CD4-positive, alpha-beta T cell (primary cell): Measurements from ENCODE around the gene C19orf81. TPM values are rescaled to one million over a fixed set of nuclear protein-coding genes. Genes with fewer than 3 reads are reported as not detected.
"Not testable (repeated sequence)": the region's sequence is repeated elsewhere in the genome, so short reads cannot be mapped to it uniquely, and the experiment has no call there.

ENCODE experiments used
- ATAC-seq: fragments of 200-7000 bp; cut with Tn5 transposase; one replicate; pipeline ENCODE4 v1.10.0; 2022; ENCODE audit warnings: mild to moderate bottlenecking; ENCODE audit not compliant: poor library complexity
- CTCF ChIA-PET: fragments of 350-600 bp; sonication (Branson Sonifier 250); formaldehyde crosslinking; loops from one replicate; lab custom pipeline; 2021; ENCODE audit warnings: antibody characterized with exemption, inconsistent platforms; lab: Charles Lee
- POLR2A ChIA-PET: fragments of 350-600 bp; sonication (Branson Sonifier 250); formaldehyde crosslinking; loops from one replicate; lab custom pipeline; 2021; ENCODE audit warnings: antibody characterized with exemption, inconsistent platforms; lab: Charles Lee
- DNase-seq, 14 experiments: peaks; one replicate each; pipeline ENCODE4 v3.0.0-alpha.2; 2013 to 2020; ENCODE audit warnings: mixed read lengths in 2 of 14
- H3K27ac ChIP-seq, 2 donors: one replicate each; pipeline versions ENCODE4 v1.5.1 to v1.7.0; 2013; ENCODE audit warnings: low read length in 2 of 2, low read depth in 1 of 2, mild to moderate bottlenecking in 1 of 2
- H3K27me3 ChIP-seq, 2 experiments: 1 replicate in 1 of 2; 2 replicates in 1 of 2; pipeline versions ENCODE4 v1.6.1 to v1.7.0; 2013; ENCODE audit warnings: low read length in 2 of 2, control low read depth in 1 of 2, mild to moderate bottlenecking in 1 of 2, moderate library complexity in 1 of 2; ENCODE audit not compliant: insufficient read depth in 2 of 2, control insufficient read depth in 1 of 2
- H3K36me3 ChIP-seq: one replicate; pipeline ENCODE4 v1.6.1; 2013; ENCODE audit warnings: low read length, control low read depth; ENCODE audit not compliant: insufficient read depth
- H3K4me1 ChIP-seq: one replicate; pipeline ENCODE4 v1.6.1; 2013; ENCODE audit warnings: low read length, control low read depth; ENCODE audit not compliant: insufficient read depth
- H3K4me3 ChIP-seq: one replicate; pipeline ENCODE4 v1.5.1; 2013; ENCODE audit warnings: mild to moderate bottlenecking, low read length, moderate library complexity
- H3K9me3 ChIP-seq, 2 experiments: 1 replicate in 1 of 2; 2 replicates in 1 of 2; pipeline versions ENCODE4 v1.6.1 to v1.7.0; 2013; ENCODE audit warnings: low read length in 2 of 2, mild to moderate bottlenecking in 2 of 2, control low read depth in 1 of 2, moderate library complexity in 1 of 2; ENCODE audit not compliant: control insufficient read depth in 1 of 2, insufficient read depth in 1 of 2
- H3K27ac Mint-ChIP-seq: one replicate; pipeline ENCODE4 v1.8.0; 2020; ENCODE audit warnings: mixed read lengths
- H3K27me3 Mint-ChIP-seq: one replicate; pipeline ENCODE4 v1.8.0; 2021; ENCODE audit warnings: mixed read lengths
- H3K36me3 Mint-ChIP-seq: one replicate; pipeline ENCODE4 v1.8.0; 2021; ENCODE audit warnings: low read depth, mixed read lengths
- H3K4me1 Mint-ChIP-seq: one replicate; pipeline ENCODE4 v1.8.0; 2021; ENCODE audit warnings: low read depth, mixed read lengths
- H3K4me3 Mint-ChIP-seq: one replicate; pipeline ENCODE4 v1.8.0; 2020; ENCODE audit warnings: mild to moderate bottlenecking, mixed read lengths
- H3K9me3 Mint-ChIP-seq: one replicate; pipeline ENCODE4 v1.8.0; 2020; ENCODE audit warnings: mixed read lengths
- intact Hi-C, 2 experiments: fragments of 100-400 bp; cut with DNase I in 1 of 2; cut with micrococcal nuclease in 1 of 2; formaldehyde crosslinking; loops; one replicate each; pipeline versions ENCODE4 v1.15.1 to v1.9.0; 2023 to 2025; cut with DNase I, micrococcal nuclease
- total RNA-seq, 174 experiments: library from RNA in 2 of 174; stranded (reverse) in 2 of 174; gene quantifications; one replicate each; pipeline ENCODE4 v1.2.3 and lab custom pipeline; 2021 to 2026
- TF ChIP-seq, protein P1 (sequence below): fragments of 200-600 bp; IDR thresholded peaks from one replicate; pipeline ENCODE4 v1.8.0; 2022; ENCODE audit warnings: antibody characterized with exemption, mild to moderate bottlenecking

Gene C19orf81
- total RNA-seq, 2 experiments from 2014 or later = not detected

DNA sequence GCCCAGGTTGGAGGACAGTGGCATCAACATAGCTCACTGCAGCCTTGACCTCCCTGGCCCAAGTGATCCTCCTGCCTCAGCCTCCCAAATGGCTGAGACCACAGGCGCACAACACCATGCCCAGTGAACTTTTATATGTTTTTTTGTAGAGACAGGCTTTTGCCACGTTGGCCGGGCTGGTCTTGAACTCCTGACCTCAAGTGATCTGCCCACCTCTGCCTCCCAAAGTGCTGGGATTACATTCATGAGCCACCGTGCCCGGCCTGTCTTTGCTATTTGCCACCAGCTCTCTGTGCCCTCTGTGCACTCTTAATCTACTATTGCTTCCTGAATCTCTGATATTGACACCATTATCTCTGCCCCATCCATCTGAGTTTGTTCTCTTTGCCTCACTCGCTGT, 46.7 kb upstream of the C19orf81 start:
- H3K27ac ChIP-seq = no peak overlapping the region
- TF ChIP-seq, protein P1, sequence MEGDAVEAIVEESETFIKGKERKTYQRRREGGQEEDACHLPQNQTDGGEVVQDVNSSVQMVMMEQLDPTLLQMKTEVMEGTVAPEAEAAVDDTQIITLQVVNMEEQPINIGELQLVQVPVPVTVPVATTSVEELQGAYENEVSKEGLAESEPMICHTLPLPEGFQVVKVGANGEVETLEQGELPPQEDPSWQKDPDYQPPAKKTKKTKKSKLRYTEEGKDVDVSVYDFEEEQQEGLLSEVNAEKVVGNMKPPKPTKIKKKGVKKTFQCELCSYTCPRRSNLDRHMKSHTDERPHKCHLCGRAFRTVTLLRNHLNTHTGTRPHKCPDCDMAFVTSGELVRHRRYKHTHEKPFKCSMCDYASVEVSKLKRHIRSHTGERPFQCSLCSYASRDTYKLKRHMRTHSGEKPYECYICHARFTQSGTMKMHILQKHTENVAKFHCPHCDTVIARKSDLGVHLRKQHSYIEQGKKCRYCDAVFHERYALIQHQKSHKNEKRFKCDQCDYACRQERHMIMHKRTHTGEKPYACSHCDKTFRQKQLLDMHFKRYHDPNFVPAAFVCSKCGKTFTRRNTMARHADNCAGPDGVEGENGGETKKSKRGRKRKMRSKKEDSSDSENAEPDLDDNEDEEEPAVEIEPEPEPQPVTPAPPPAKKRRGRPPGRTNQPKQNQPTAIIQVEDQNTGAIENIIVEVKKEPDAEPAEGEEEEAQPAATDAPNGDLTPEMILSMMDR = no peak
- H3K27me3 ChIP-seq = peaks cover 16 to 30% of the 10 kb centered on the region in 2 experiments
- Mint-ChIP-seq H3K36me3 (no peaks in the 10 kb centered on the region), H3K27ac (no peak overlapping the region), H3K4me1 (no peaks in the 10 kb centered on the region), H3K4me3 (no peak overlapping the region), H3K27me3 (peaks cover 73% of the 10 kb centered on the region), H3K9me3 (no peaks in the 10 kb centered on the region)
- intact Hi-C loops = no loop called here
- no peak overlapping the region for H3K4me3 ChIP-seq
- ATAC-seq (no peak), DNase-seq (no peak)
- POLR2A ChIA-PET = no interaction called here
- no peaks in the 10 kb centered on the region for H3K36me3 ChIP-seq
- CTCF ChIA-PET = no interaction called here
- peaks cover 0 to 17% of the 10 kb centered on the region in 2 experiments for H3K9me3 ChIP-seq
- H3K4me1 ChIP-seq = peaks cover 2% of the 10 kb centered on the region

DNA sequence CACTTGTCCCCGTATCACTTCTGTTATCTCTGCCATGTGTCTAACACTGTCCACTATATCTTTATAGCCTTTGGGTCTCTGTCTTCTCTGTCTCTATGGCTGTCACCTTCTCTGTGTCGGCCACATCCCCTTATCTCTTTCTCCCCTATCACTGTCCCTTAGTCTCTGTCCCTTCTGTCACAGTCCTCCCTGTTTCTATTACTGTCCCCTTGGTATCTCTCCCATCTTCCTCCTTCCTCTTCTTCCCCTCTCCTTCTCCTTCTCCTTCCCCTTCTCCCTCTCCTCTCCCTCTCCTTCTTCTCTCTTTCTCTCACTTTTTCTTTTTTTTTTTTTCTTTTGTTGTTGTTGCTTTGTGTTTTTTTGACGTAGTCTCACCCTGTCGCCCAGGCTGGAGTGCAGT, 46.3 kb upstream of the C19orf81 start:
- H3K4me3 ChIP-seq = no peak overlapping the region
- H3K9me3 Mint-ChIP-seq = no peaks in the 10 kb centered on the region
- no peak overlapping the region for H3K27ac Mint-ChIP-seq
- intact Hi-C loops = no loop called here
- TF ChIP-seq, protein P1 = no peak
- H3K4me1 ChIP-seq = peaks cover 6% of the 10 kb centered on the region
- peaks cover 73% of the 10 kb centered on the region for H3K27me3 Mint-ChIP-seq
- ChIA-PET POLR2A (no interaction called here), CTCF (no interaction called here)
- H3K36me3 Mint-ChIP-seq = no peaks in the 10 kb centered on the region
- no peak overlapping the region for H3K4me3 Mint-ChIP-seq
- H3K27me3 ChIP-seq = peaks cover 20 to 32% of the 10 kb centered on the region in 2 experiments
- peaks cover under 1% of the 10 kb centered on the region for H3K4me1 Mint-ChIP-seq
- ATAC-seq (no peak), DNase-seq (no peak)
- peaks cover 0 to 21% of the 10 kb centered on the region in 2 experiments for H3K9me3 ChIP-seq
- no peak overlapping the region for H3K27ac ChIP-seq
- no peaks in the 10 kb centered on the region for H3K36me3 ChIP-seq

DNA sequence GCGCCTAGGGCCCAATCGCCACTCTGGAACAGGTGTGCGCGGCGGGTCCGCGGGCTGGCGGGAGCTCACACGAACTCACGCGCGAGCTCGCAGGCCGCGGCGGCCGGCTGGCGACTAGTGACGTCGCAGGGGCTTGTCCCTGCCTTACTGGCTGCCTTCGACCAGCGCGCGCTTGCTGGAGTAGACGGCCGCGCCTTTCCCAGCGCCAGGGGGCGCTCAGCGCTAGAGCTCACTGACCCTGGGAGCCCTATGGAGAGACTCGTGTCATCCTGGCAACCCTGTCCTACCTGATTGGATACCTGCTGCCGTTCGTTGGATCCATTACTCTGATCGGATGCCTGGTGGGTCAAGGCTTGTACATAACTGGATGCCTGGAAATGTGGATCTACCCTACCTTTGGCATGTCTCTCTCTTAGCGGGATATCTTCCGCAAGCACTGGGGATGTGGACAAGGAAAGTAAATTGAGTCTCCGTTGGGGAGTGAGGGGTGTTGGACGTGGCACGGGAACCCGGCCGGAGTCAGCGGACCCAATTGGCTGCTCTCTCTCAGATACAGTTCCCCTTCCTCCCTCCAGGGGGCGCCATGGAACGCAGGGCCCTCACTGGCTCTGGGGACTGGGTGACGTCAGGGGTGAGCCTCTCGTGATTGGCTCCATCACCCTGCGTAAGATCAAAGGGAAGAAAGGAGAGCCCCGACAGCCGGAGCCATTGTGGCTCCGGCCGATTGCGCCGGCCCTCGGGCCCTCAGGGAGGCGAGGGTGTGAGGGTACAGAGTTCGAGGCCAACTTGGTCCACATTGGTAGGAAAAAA, 44.8 kb upstream of the C19orf81 start:
- Histone ChIP-seq H3K4me1 (peaks cover 13% of the 10 kb centered on the region), H3K9me3 (peaks cover 0 to 28% of the 10 kb centered on the region in 2 experiments), H3K27me3 (peaks cover 21 to 32% of the 10 kb centered on the region in 2 experiments)
- H3K27ac ChIP-seq, ATAC-seq, POLR2A ChIA-PET, intact Hi-C loops, CTCF ChIA-PET, H3K4me3 Mint-ChIP-seq, DNase-seq, H3K36me3 ChIP-seq, H3K9me3 Mint-ChIP-seq, H3K4me3 ChIP-seq, H3K27ac Mint-ChIP-seq, H3K36me3 Mint-ChIP-seq: not testable (repeated sequence)
- Mint-ChIP-seq H3K27me3 (peaks cover 76% of the 10 kb centered on the region), H3K4me1 (peaks cover 10% of the 10 kb centered on the region)

DNA sequence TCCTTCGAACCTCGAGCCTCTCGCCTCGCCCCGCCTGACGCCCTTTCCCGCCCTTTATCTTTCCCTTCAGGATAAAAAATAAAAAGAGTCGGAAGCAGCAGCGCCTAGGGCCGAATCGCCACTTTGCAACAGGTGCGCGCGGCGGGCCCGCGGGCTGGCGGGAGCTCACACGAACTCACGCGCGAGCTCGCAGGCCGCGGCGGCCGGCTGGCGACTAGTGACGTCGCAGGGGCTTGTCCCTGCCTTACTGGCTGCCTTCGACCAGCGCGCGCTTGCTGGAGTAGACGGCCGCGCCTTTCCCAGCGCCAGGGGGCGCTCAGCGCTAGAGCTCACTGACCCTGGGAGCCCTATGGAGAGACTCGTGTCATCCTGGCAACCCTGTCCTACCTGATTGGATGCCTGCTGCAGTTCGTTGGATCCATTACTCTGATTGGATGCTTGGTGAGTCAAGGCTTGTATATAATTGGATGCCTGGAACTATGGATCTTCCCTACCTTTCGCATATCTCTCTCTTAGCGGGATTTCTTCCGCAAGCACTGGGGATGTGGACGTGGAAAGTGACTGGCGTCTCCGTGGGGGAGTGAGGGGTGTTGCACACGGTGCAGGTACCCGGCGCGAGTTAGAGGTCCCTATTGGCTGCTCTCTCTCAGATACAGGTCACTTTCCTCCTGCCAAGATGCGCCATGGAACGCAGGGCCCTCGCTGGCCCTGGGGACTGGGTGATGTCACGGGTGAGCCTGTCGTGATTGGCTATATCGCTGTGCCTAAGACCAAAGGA, 43.0 kb upstream of the C19orf81 start:
- CTCF ChIA-PET, ATAC-seq, H3K27ac Mint-ChIP-seq, H3K36me3 ChIP-seq, POLR2A ChIA-PET, DNase-seq, H3K4me3 Mint-ChIP-seq, H3K4me3 ChIP-seq, H3K27ac ChIP-seq, H3K36me3 Mint-ChIP-seq, H3K9me3 Mint-ChIP-seq: not testable (repeated sequence)
- H3K27me3 ChIP-seq = peaks cover 21 to 29% of the 10 kb centered on the region in 2 experiments
- peaks cover 68% of the 10 kb centered on the region for H3K27me3 Mint-ChIP-seq
- H3K4me1 ChIP-seq = peaks cover 13% of the 10 kb centered on the region
- intact Hi-C loops = loop anchor here (2.0 kb wide), 1 partner anchor 177 kb away; no protein-coding TSS in a partner anchor
- peaks cover 10% of the 10 kb centered on the region for H3K4me1 Mint-ChIP-seq
- H3K9me3 ChIP-seq = peaks cover 0 to 28% of the 10 kb centered on the region in 2 experiments
